ENCODE measurements around the gene JAM3.

DNA sequence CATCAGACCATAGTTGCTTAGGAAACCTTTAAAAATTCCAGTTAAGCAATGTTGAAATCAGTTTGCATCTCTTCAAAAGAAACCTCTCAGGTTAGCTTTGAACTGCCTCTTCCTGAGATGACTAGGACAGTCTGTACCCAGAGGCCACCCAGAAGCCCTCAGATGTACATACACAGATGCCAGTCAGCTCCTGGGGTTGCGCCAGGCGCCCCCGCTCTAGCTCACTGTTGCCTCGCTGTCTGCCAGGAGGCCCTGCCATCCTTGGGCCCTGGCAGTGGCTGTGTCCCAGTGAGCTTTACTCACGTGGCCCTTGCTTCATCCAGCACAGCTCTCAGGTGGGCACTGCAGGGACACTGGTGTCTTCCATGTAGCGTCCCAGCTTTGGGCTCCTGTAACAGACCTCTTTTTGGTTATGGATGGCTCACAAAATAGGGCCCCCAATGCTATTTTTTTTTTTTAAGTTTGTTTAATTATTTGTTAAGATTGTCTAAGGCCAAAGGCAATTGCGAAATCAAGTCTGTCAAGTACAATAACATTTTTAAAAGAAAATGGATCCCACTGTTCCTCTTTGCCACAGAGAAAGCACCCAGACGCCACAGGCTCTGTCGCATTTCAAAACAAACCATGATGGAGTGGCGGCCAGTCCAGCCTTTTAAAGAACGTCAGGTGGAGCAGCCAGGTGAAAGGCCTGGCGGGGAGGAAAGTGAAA is 81.5 kb downstream of the JAM3 start:
- TF ChIP-seq, protein P1, sequence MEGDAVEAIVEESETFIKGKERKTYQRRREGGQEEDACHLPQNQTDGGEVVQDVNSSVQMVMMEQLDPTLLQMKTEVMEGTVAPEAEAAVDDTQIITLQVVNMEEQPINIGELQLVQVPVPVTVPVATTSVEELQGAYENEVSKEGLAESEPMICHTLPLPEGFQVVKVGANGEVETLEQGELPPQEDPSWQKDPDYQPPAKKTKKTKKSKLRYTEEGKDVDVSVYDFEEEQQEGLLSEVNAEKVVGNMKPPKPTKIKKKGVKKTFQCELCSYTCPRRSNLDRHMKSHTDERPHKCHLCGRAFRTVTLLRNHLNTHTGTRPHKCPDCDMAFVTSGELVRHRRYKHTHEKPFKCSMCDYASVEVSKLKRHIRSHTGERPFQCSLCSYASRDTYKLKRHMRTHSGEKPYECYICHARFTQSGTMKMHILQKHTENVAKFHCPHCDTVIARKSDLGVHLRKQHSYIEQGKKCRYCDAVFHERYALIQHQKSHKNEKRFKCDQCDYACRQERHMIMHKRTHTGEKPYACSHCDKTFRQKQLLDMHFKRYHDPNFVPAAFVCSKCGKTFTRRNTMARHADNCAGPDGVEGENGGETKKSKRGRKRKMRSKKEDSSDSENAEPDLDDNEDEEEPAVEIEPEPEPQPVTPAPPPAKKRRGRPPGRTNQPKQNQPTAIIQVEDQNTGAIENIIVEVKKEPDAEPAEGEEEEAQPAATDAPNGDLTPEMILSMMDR (IDR thresholded peaks at IDR 0.05): no peak
- TF ChIP-seq EZH2 (IDR thresholded peaks at IDR 0.05; ENCODE audit: borderline replicate concordance, insufficient read depth, low read depth, low read length, poor library complexity, severe bottlenecking): no peak

All from B cell (primary cell).